Glomerular endothelial cell (primary cell): Measurements from ENCODE around the gene HSPG2. TPM values are rescaled to one million over a fixed set of nuclear protein-coding genes. Genes with fewer than 3 reads are reported as not detected.

Experiments
- DNase-seq: peaks from one replicate; pipeline ENCODE4 v3.0.0-alpha.2; 2011; ENCODE audit warnings: low read depth, low spot score; ENCODE audit errors: extremely low read depth
- total RNA-seq: library from RNA; depleted of rRNA; stranded (reverse); fragments of >200 nt; gene quantifications from 2 replicates; pipeline ENCODE4 v1.2.3, GENCODE V29; 2015

Gene HSPG2
- total RNA-seq, 1 donor from 2014 or later = 3,652 TPM

DNA sequence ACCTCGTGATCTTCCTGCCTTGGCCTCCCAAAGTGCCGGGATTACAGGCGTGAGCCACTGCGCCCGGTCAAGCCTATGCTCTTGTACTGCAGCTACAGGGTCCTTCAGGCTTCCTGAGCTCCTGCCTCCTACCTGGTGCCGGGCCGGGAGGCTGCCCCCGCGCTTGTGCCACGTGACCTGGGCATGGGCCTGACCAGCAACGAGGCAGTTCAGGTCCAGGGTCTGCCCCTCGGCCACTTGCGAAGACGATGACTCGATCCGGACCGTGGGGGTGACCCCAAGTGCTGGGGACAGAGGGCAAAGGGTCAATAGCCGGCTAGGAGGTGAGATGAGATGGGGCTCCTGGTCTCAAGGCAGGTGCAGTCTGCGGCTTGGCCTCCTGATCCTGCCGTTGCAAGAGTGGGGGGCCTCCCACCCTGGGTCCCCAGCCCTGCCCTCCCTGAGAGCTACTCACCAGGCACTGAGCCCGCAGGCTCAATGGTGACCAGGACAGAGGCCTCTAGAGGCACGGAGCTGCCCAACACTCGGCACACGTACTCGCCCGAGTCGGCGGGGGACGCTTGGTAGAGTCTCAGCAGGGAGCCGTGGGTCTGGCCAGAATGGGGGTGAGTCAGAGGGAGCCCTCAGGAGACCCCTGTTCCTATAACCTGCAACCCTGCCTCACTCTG lies 87.1 kb downstream of the HSPG2 start:
- no peak for DNase-seq

DNA sequence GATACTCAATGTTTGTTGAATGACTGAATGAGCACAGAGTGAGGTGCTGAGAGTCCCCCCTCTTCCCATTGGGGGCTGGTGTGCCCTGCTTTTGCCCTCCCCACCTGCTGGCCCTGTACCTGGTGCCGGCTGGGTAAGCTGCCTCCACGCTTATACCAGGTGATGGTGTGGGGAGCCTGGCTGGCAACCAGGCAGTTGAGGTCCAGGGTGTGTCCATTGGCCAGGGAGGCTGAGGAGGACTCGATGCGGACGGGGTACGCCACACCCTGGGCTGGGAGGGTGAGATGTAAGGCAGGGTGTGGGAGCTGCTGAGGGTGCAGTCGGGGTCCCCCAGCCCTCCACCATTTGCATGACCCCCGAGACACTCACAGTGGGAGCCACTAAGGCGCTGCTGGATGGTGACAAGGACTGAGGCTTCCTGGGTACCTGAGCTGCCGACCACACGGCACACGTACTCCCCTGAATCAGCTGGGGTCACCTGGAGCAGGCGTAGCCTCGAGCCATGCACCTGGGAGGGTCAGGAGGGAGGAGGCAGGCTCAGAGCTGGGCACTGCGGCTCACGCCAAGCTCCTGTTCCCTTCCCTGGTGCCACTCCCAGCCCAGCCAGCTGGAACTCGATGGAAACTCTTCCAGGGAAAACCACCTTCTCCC lies 88.5 kb downstream of the HSPG2 start:
- DNase-seq = no peak

DNA sequence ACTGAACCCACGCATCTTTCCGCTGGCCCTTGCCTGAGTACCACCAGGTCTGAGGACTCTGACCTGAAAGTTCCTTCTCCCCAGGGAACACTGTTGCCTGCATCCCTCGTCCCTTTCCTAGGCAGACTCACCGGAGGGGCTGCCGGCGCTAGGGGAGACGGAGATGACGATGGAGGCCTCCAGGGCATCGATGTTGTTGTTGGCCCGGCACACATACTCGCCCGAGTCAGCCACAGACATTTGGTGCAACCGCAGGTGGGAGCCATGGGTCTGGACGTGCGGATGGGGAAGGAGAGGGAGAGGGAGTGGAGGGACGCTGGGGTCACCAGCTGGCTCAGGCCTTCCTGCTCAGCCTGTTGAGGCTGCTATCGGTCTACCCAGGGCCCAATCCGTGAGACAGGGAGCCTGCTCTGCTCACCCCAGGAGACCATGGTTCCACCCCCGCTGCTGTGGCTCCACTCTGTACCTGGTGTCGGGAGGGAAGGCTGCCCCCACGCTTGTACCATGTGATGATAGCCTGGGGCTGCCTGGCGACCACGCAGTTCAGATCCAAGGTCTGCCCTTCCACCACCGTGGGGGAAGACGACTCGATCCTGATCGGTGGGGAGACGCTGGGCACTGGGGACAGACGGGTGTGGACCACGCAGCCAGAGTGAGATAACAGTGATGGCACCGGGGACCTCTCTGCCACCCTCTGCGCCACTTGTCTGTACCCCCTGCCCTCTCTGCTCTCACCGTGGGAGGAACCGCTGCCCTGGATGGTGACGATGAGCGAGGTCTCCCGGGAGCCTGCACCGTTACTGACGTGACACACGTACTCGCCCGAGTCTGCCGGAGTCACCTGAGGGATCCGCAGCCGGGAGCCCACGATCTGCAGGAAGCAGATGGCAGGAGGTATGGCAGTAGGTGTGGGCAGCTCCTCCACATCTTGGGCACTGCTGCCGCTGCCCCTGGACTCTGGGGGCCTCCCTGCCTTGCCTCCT lies 89.6 kb downstream of the HSPG2 start:
- no peak for DNase-seq

DNA sequence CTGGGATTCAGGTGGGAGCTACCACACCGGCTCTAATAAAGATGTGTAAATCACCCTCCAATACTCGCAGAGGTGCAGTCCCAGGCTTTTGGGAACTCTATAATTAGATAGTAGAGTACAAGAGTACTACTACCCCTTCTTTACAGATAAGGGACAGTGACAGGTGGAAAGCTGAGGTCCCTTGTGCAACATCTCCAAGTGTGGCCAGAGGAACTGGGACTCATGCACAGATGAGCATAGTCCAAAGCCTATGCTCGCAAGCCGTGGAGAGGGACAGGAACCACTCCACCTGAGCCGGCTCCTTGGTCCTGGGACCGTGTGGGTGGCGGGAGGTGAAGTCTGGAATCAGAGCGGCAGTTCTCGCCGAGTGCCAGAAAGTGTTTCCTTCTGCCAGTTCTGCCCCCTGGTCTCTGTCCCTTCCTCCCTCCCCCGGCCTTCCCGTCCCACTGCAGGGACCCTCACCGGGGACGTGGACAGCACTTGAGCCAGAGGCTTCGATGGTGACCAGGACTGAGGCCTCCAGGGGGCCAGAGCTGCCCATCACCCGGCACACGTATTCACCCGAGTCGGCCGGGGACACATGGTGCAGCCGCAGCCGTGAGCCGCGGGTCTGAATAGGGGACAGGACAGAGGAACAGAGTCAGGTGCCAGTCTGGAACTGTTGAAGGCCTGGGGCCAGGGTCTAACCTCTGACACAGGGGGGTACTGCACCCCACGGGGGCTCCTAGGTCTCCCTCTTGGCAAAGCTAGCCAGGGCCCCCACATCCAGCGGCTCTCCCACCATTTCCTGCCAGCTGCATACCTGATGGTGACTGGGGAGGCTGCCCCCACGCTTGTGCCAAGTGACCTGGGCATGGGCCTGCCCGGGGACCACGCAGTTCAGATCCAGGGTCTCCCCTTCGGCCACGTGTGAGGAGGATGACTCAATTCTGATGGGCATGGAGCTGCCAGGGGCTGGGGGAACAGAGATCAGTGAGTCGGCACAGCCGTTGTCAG lies 91.2 kb downstream of the HSPG2 start:
- no peak for DNase-seq

DNA sequence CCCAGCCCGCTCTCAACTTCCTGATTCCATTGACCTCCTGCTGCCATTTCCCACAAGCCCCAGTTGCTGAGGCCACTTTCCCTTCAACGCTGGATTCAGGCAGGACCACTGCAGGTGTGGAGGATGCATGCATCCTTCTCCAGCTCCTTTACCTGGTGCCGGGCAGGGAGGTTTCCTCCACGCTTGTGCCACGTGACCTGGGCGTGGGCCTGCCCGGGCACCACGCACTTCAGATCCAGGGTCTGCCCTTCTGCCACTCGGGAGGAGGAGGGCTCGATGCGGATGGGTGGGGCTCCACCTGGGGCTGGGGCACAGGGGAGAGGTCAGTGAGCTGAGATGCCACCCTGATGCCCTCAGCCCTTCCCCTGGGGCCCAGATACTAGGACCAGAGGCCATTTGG lies 93.1 kb downstream of the HSPG2 start:
- DNase-seq = no peak

DNA sequence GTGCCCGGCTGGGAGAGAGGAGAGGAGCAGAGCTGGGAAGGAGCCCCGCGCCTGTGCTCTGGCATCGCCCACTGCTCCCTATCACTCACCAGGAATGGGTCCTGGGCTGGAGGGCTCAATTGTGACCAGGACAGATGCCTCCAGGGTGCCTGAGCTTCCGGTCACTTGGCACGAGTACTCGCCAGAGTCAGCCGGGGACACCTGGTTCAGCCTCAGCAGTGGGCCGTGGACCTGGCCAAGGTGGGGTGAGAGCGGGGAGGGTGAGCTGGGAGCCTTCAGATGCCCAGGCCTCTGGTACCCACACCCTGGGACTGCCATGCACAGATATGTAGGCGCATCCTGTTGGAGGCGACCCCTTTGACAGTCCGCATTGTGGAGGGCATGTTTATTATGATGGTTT lies 93.9 kb downstream of the HSPG2 start:
- no peak for DNase-seq

DNA sequence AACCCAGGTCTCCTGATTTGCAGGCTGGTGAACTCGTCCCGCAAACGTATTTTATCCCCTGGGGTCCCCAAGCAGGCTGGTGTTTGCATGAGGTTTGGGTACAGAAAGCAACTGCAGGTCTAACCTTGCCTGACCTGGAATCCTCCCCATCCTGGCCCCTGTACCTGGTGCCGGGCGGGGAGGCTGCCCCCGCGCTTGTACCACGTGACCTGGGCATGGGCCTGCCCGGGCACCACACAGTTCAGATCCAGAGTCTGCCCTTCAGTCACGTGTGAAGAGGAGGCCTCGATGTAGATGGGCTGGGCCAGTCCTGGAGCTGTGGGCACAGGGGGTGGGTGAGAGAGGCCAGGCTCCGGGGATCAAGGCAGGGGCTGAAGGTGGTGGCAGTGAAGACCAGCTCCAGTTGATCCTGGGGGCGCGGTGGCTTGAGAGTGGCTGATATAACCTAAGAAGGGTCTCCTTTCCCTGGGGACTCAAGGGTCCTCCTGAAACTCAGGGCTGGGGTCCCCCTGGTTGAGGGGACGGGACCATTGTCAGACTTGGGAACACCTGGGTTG lies 94.4 kb downstream of the HSPG2 start:
- DNase-seq = no peak

DNA sequence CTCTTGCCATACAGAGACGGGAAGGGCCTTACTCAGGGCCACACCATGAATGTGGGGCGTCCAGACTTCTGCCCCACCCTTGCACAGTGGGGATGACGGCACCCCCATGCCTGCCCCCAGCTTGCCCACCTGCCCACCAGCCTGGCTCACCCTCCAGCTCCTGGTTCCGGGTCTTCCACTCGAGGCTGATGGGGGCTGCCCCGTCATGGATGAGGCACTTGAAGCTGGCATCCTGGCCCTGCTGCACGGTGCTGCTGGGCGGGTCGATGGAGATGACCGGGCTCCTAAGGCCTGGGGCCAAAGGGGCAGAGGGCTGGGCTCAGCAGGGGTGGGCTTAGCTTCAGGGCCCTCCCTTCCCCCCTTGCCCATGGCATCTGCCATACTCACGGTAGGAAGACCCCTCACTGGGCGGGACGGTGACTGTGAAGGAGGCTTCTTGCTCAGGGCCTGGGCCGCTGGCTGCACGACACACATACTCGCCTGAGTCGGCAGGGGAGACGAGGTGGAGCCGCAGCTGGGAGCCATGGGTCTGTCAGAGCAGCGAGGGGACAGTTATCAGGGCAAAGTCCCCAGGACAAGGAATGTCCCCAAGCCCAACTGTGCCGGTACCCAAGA lies 95.2 kb downstream of the HSPG2 start:
- no peak for DNase-seq

DNA sequence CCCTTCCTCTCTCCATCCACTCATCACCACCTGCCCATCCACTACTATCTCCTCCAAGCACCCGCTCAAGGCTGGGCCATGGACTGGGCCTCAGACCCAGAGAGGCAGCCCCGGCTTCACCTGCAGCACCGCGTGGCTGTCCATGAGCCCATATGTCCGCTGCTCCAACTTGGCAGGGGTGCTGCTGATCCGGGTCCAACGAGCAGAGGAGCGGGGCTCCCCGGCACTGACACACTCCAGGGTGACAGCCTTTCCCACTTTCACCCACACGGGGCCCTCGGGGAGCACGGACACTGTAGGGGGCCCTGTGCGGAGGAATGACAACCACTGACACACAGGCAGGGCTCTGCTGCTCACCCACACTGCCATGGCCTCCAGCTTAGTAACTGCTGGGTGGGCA lies 96.1 kb downstream of the HSPG2 start:
- DNase-seq = no peak

DNA sequence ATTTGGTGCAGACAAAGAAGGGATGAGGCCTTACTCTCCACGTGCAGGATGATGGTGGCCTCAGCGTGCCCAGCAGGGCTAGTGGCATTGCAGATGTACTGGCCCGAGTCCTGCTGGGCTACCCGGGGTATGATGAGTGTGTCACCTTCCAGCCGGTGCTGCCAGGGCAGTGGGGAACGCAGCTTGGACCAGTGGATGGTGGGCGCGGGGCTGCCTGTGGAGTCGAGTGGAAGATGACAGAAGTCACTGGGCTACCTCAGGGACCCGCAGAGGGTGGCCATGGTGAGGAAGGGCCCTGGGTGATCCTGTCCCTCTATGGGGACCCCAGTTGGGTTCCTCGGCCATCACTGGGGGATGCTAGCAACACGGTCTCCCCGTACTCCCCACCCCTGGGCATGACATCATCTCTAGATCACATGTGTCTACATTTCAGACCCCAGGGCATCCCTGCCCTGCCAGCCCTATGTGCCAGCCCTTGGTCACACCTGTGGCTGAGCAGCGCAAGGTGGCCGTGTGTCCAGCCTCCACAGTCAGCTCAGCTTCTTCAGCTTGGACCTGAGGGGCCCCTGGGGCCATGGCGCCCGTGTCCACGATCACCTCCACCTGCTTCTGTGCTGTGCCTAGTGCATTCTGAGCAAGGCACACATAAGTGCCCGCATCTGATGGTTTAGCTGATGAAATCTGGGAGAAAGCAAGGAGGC lies 97.6 kb downstream of the HSPG2 start:
- DNase-seq = no peak

DNA sequence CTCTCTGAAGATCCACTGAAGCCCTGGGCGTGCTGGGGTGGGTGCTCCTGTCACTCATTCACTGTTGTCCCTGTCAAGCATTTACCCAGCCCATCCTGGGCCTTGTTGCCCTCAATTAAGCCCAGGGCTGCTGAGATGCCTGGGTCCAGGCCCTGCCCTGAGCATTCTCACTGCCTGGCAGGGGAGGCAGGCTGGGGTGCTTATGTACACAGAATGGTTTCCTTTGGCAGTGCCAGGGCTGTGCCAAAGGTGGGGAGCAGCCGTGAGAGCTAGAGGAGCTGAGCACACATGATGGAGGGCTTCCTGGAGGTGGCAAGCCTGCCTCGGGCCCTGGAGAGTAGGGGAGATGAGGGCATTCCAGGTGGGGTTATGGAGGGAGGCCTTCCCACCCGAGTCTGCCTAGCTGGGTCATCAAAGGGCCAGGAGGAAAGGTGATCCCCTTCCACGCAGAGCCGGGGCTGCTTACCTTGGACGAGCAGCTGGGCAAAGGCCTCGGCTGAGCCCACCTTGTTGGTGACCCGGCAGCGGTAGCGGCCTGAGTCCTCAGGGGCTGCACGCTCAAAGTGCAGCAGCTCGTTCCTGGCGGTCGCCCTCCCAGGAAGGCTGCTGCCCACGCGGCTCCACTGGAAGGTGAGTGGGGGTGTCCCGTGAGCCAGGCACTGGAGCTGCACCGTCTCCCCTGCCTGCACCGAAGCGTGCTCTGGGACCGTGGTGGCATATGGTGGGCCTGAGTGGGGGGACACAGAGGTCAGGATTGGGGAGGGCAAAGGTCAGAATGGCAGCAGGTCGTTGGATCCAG lies 98.6 kb downstream of the HSPG2 start:
- no peak for DNase-seq

DNA sequence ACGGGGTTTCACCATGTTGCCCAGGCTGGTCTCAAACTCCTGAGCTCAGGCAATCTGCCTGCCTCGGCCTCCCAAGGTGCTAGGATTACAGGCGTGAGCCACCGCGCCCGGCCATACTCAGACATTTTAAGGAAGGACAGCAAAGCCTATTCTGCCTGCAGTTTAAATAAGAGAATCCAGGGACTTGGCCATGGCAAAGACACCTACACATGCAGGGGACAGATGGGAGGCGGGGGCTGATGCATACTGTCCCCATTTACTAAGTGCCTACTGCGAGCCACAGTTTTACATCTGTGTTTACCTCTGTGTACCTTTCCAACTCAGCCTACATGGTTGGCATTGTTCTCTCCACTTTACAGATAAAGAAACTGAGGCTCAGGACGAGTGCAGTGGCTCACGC lies 99.6 kb downstream of the HSPG2 start:
- DNase-seq = no peak

DNA sequence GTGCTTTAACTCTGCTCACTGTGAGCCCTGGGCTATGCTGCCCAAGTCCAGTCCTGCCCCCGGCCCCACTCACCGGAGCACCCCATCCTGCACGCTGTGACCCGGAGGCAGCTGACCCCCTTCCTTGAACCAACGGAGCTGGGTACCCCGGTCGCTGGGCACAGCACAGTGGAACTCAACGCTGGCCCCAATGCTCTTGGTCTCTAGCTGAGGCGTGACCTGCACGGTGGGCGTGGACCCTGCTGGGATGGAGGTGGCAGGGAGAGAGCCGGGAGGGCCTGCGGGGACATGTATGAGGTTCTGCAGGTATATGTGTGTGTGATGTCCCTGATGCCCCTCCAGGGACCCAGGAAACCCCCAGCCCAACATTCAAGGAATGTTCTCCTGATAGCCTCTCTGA lies 100.4 kb downstream of the HSPG2 start:
- DNase-seq = no peak

DNA sequence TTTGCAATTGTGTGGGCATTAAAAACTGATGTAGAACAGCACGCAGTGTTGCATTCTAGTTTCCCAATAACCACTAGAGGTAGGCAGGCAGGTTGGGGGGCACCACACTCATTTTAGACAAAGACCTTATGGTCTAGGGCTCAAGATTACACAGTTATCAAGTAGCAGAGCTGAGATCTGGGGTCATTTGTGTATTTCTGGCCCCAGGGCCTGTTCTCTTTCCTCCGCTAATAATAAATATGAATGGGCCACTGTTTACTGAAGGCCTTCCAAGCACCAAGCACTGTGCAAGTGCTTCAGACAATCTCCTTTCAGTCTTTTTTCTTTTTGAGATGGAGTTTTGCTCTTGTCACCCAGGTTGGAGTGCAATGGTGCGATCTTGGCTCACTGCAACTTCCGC lies 101.1 kb downstream of the HSPG2 start:
- no peak for DNase-seq

DNA sequence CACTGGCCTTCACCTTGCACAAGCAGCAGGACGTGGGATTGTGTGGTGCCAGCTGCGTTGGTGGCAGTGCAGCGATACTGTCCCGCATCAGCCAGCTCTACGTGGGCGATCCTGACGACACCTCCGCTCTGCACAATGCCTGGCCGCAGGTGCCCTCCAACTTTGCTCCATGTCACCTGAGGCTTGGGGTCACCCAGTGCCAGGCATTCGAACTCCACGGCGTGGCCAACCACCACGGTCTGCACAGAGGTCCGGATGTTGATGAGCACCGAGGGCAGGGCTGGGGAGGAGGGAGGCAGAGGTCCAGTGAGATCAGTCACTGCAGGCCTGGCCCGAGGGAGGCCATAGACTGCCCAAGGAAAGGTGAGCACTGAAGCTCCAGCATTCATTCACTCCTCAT lies 102.4 kb downstream of the HSPG2 start:
- no peak for DNase-seq

DNA sequence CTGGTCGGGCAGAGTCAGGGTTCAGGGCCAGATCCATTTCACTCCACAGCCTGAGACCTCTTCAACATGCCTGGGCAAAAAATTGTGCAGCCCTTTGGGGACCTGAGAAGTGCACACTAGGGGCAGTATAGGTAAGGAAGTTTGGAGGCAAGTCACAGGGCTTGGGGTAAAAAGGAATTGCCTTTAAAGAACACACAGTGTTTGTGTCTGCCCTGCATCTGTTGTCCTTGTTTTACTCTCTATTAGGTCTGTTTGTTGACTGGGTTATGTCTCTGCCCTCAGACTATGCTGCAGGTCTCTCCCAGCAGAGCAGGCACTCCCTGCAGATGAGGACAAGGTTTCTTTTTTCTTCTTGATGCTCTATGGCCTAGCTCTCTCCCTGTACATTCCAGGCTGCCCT lies 103.0 kb downstream of the HSPG2 start:
- DNase-seq = no peak

DNA sequence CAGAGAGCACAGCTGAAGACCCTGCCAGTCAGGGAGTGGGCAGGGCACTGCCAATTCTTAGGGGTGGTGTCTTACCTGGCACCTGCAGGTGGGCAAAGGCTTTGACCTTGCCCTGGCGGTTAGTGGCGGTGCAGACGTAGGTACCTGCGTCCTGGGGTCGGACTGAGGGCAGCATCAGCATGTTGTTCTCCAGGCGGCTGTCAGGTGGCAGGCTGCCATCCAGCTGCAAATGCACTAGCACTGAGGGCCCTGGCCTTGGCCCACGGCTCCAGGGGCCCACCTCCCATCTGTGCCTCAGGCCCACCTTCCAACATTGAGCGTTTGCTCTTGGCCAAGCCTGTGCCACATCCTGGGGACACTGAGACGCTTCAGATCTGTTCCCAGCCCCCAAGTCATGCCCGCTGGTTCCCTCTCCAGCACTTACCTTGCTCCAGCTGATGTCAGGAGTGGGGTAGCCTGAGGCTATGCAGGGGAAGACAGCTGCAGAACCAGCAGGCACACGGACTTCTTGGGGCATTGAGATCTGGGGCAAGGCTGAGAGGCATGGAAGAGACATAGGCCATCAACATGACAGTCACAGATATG lies 103.6 kb downstream of the HSPG2 start:
- no peak for DNase-seq

DNA sequence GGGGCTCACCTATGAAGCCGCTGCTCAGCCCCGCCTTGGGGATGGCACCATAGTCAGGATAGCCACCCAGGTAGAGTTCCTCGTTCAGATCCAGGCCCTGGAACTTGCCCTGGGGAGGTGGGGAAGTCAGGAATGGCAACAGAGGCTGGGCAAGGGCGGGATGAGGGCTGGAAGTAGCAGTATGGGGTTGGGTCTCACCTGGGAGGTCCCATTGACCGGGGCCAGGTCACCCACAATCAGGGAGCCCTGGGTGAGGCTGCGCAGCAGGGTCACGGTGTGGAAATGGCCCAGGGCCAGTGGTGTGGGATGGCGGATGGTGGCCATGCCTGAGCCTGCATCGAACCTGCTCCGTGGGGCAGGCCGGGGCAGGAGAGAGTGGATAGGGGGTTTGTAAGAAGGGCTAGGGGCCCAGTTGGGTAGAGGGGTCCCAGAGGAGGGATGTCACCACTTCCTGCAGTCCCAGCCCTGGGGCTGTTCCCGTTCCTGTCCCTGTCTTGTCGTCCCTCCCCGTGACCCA lies 105.6 kb downstream of the HSPG2 start:
- DNase-seq = no peak
